Caki2 (cell line): Measurements from ENCODE around the gene CSNK2A1. TPM values are rescaled to one million over a fixed set of nuclear protein-coding genes. Genes with fewer than 3 reads are reported as not detected.

Experiments
- DNase-seq: peaks from one replicate; pipeline ENCODE4 v3.0.0-alpha.2; 2015; ENCODE audit warnings: low read depth
- in situ Hi-C: cut with HindIII; loops from 2 replicates; pipeline ENCODE4 v1.10.0; 2016; ENCODE audit warnings: low sequenced_read_pairs, low pct_unique_long_range_greater_than_20kb, mixed read lengths
- total RNA-seq: library from RNA; depleted of rRNA; stranded (reverse); fragments of >200 nt; shearing (Covaris generic); gene quantifications from 2 replicates; pipeline ENCODE4 v1.2.3, GENCODE V29; 2014; ENCODE audit warnings: low replicate concordance

CSNK2A1 gene
- total RNA-seq, 1 experiment from 2014 or later, result 183 TPM

DNA sequence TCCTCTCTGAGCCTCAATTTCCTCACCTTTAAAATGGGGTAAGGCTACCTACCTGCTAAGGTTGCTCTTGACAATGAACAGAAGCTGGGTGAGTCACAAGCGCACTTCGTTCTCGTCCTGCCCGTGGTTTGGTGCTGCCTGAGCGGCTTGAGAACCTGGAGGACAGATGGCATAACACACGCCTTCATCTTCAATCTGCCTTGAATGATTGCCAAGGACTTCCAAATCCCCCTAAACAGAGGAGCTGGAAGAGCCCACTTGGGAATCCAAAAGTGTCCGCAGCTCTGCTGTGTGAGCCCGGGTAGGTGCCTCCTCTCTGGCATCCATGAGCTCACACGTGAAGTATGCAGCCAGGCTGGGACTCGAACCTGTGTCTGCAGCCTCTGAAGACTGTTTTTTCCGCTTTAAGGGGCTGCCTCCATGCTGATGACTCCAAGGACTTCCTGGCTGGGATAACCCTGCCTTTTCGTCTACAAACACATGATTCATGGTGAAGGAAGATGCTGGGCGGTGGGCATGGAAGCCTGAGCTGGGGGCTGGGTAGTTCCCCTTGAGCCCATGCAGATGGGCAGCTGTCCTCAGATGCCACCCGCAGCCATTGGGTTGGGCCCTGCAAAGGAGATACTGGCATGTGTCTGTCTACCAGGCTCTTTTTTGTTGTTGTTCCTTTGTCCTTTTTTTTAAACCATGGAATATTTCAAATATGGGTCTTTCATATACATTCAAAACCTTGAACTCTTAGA, 25.3 kb upstream of the CSNK2A1 start:
- DNase-seq, result no peak
- in situ Hi-C loops, result no loop called here

DNA sequence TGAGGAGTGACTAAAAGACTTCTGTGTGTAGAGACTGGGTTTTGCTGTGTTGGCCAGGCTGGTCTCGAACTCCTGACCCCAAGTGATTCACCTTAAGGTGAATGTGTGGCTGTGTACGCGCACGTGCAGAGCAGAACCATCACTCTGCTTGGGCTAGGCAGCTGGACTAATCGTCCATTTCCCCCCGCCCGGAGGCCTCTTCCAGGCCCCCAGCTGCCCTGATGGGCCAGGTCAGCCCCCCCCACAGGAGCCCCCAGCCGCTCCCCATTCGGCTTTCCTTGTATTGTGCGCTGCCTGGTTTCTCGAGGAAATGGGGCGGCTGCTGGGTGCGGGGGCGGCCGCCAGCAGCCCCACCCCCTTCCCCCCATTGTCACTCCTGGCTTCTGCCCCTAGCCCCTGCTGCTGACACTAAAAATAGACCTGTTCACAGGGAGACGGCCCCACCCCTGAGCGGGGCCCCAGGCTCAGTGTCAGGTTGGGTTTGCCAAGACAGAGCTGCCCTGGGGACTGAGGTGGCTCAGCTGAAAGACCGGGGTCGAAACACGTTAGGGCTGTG, 24.6 kb upstream of the CSNK2A1 start:
- in situ Hi-C loops, result no loop called here
- DNase-seq, result no peak

DNA sequence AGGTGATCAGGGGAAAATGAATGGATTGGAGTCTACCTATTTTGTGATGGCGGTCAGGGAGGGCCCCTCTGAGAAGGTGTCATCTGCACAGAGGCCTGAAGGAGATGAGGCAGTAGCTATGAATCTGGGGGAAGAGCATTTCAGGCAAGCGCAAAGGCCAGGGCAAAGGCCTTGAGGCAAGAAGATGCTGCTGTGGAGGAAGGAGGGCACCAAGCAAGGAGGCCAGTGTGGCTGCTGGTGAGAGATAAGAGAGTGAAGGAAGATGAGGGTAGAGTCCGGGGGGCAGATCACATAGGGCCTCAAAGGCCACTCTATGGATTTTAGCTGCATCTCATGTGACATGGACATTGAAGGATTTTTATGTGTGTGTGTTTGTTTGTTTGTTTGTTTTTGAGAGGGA, 20.6 kb upstream of the CSNK2A1 start:
- no peak for DNase-seq
- in situ Hi-C loops, result no loop called here

DNA sequence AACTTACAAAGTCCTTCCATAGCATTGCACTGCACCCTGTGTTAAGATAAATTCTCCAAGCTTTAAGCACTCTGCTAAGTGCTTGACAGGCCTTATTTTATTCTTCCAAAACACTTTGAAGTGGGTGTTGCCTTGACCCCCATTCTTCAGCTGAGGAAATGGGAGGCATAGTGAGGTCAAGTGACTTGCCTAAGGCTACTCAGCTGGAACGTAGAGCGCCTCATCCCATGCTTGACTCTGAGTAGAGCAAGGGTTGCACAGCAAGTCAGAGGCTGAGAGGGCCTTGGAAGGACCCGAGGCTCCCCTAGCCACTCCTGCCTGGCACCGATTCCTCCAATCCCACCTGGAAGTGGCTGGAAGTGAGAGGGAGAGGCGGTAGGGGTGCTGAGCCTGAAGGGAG, 19.6 kb upstream of the CSNK2A1 start:
- no peak for DNase-seq
- in situ Hi-C loops, result no loop called here

DNA sequence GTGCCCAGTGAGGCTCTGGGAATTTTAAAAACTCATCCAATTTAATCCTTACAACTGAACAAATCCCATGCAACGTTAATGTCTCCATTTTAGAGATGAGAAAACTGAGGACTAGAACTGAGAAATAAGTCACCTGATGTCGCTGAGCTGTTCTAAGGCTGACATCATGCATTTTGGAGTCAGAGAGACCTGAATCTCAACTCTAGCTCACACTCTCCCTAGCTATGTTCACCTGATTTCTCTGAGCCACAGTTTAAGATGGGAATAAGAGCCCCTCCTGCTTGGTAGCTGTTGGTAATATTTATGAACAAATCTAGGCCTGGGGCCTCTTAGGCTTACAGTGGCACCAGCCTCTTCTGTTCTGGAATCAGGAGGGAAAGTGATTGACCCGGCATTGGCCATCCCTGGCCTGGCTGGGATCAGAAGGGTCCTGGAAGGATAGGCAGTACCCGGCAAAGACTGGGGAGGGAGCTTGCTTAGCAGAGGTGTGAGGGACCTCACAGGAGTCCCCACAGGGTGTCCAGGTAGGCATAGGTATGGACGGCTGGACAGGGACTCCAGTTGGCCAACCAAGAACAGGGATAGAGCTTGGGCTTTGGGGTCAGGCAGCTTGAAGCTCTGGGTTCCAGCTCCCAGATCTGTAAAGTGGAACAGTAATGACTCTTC, 18.8 kb upstream of the CSNK2A1 start:
- no peak for DNase-seq
- in situ Hi-C loops, result no loop called here

DNA sequence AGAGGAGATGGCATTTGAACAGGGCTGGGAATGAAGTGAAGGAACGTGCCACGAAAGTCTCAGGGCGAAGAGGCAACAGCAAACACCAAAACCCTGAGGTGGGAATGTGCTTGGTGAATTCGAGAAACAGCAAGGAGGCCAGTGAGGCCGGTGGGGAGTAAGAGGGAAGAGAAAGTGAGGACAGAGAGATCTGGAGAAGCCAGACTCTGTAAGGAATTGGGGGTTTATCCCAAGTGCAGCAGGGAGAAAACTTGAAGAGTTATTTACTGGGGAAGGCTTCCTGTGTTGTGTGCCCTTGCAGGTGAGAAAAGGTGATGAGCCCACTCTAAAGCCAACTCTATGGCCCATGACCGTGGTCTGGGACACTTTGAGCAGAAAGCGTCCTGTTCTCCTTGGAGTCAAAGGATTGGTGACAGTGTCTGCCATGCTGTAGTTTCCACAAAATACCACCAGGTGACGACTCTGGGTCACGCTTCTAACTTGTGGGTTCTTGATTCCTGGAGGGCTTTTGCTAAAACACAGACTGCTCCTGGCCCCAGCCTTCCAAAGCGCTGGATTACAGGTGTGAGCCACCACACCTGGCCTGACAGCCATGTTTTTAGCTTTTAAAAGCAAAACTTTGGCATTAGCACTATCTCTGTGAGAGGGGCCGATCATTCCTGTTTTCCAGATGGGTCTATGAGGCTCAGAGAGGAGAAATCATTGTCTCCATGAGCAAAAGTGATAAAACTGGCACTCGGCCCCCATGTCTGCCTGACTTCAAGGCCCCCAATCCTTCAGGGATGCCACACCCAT, 18.0 kb upstream of the CSNK2A1 start:
- DNase-seq, result peak; percentile 60
- in situ Hi-C loops, result no loop called here

DNA sequence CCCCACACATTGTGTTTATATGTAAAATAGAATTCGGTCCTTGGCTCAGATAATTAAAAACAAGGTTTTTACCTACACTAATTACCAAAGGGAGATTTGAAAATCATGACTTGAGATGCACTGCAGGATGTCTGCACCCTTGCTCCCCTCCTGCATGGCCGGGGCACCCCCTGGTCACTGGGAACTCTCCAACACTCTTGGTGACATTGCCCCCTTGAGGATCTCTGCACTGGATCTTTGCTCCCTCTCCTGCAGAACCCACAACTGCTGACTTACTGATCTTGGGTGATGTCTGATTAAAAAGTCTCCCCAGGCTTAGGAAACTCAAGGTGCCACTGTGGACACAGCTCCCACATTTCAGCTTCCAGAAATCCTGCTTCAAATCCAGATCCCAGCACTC, 17.1 kb upstream of the CSNK2A1 start:
- in situ Hi-C loops, result no loop called here
- DNase-seq, result no peak

DNA sequence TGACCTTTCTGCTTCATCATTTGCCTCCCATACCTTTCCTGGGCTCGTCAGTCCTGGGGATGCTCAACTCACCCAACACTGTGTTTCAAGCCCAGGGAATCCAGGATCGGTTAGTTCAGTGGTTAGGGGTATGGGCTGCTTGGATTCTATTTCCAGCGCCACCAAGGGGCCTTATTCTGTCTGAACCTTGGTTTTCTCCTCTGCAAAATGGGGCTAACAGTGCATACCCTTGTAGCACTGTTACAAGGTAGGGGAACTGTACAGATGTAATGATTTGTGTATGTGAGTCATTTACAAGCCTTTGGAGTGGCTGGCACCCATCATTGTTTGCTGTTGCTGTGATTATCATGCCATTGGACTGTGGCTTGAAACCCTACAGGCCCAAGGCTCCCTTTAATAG, 14.5 kb upstream of the CSNK2A1 start:
- DNase-seq, result no peak
- in situ Hi-C loops, result no loop called here

DNA sequence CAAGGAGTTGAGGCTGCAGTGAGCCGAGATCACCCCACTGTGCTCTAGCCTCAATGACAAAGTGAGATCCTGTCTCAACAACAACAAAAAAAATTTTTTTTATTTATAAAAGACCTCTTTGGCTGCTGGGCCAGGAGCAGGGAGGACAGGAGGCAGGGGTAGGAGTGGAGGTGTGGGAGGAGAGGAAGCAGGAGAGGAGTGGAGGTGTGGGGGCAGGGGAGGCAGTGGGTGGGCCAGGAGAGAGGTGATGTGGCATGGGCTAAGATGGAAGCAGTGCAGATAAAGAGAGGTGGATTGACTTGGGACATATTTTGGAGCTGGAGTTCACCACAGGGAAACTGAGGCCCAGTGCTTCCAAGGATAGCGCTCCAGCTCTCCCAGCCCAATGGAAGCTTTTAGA, 13.4 kb upstream of the CSNK2A1 start:
- no peak for DNase-seq
- in situ Hi-C loops, result no loop called here

DNA sequence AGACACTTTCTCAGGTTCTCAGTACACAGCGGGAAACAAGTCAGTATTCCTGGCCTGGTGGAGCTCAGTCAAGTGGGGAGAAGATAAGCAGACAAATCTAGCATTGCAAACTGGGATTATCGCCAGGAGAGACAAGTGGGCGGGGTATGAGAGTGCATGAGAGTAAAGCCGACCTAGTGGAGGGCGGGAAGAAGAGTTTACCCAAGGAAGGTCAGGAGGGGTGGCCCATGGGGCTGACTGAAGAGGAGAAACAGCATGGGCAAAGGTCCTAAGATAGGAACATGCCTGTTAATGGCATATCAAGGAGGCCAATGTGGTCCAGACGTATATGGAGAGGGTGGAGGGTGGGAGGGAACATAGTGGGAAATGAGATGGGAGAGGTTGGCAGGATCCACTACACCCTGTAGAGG, 12.4 kb upstream of the CSNK2A1 start:
- DNase-seq, result peak; percentile 86

DNA sequence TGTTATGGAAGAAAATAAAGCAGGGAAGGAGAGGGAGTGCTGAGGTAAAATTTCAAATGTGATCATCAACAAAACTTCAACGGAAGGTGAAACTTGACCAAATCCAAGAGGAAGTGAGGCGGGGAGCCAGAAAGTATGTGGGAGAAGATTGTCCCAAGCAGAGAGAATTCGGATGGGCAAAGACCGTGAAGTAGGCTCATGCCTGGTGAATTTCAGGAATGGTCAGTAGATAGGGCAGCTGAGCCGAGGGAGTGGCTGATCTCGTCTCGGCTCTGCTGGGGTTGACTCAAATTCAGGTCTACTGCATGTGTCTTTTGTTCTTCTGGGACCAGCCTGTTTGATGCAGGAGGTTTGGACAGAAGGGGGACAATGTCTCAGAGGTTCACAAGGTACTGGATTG, 7.0 kb upstream of the CSNK2A1 start:
- in situ Hi-C loops, result no loop called here
- DNase-seq, result no peak

More for the DNA sequence above, 12.4 kb upstream of the CSNK2A1 start:
- in situ Hi-C loops, result no loop called here

DNA sequence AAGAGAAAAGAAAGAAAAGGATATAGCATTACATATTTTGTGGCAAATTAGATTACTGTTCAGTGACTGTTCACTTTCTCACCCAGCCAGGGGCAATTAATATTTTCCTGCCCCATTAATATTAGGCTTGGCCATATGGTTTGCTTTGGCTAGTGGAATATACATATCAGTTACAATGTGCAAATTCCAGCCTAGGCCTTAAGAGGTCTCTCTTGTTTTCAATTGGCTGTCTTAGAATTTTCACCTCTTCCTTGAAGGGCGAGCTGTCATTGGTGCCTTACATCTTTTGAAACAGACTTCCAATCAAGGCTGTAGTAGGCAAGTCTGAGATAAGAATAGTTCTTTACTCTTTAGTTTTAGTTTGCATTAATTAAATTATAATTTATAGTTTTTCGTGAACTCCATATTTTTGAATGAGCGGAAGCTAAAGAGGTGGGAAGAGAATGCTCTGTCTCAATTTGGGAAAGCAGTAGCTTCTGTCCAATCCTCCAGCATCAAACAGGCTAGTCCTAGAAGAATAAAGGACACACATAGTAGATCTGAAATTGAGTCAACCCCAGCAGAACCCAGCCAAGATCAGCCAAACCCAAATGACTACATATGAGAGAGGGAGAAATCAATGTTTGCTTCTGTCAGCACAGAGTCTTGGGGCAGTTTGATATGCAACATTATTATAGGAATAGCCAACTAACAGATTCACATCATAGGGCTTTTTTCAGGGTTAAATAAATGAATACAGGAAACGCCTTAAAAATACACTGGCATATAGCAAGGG, 6.3 kb upstream of the CSNK2A1 start:
- in situ Hi-C loops, result no loop called here
- DNase-seq, result no peak

DNA sequence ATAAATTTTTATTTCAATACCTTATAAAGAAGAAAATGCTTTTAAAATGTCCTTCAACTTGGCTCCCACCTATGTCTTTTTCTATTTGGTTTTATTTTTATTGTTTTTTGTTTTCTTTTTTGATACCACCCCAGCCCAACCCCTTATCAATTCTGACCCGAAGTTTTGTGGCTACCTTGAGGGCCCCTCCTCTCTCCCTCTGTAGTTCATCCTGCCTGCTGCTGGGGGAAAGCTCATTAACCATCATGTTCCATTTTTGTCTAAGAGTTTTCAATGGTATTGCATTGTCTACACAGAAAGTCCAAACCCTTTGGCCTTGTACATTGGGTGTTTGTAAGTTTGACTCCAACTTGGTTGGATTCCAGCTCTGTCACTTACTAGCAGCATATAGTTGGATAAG, 5.3 kb upstream of the CSNK2A1 start:
- in situ Hi-C loops, result no loop called here
- DNase-seq, result no peak

DNA sequence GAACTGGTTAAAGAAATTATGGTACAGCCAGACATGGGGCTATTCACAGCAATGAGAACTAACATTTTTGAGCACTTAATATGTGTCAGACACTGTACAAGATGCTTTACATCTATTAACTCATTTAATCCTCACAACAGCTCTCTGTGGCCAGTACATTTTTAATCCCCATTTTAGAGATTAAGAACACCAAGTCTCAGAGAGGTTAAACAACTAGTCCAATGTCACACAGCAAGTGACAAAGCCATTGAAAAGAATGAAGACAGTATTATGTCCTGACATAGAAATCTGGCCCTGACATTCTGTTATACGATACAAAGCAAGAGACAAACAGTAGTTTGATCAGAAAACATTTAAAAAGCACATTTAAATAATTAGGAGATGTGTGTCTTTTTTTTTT, 3.8 kb upstream of the CSNK2A1 start:
- in situ Hi-C loops, result no loop called here
- DNase-seq, result no peak

DNA sequence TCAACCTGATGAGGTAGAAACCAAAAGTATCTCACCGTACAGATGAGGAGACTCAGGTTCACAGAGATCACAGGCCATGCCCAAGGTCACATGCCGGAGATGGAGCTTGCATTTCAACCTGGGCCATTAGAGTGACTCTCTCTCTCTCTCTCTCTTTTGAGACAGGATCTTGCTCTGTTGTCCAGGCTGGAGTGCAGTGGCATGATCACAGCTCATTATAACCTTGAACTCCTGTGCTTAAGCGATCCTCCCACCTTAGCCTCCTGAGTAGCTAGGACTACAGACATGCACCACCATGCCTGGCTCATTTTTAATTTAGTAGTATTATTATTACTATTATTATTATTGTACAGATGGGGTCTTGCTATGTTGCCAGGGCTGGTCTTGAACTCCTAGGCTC, 2.8 kb upstream of the CSNK2A1 start:
- no peak for DNase-seq
- in situ Hi-C loops, result no loop called here

DNA sequence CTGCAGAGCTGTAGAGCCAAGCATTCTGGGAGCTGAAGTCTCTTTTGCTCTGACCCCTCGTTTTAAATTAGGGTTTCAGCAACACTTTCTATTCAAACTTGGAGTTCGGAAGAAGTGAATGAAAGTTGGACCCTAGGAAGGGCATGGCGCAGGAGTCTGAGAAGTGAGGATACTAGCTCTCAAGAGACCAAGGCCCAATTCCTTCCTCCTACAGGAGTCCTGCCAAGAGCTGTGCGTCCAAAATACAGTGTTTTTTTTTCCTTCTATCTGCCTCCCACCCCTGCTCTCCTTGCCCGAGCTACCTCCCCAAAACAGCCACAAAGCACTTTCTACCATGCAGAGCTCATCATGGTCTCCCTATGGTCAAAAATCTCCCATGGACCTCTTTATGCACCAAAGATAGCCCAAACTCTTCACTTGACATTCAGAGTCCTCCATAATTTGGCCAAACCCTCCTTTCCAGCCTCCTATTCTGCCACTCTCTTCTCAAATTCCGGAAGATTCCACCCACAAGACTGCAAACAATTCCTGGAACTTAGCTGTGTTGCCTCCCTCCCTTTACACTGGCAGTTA, 649 bp upstream of the CSNK2A1 start:
- in situ Hi-C loops, result no loop called here
- DNase-seq, result no peak

DNA sequence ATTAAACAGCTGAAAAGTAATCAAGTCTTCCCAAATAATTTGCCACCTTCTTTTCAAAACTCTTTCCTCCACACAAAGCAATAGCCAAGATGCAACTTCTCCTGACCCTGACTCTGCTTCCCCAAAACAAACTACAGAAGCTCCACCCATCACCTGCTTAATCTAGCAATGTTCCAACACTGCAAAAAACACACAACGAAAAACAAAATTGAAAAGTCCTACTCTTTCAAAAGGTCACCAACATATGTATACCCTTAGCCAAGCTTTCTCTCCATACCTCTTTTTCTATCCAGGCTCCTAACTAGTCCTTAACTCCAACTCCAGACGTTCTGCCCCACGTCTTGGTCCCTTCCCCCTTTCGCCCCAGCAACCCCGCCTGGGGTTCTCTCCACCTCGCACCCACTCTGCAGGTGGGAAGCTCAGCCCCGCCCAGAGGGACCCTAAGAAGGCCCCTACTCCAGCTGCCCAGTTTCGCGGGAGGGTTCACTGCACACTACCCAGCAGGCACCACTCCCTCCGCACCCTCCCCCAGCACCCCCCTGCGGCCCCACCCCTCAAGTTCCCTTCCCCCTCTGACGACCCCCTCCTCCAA, 717 bp downstream of the CSNK2A1 start:
- in situ Hi-C loops, result no loop called here
- no peak for DNase-seq
